CD4-positive, alpha-beta T cell treated with Interleukin-15 for 1 hour (primary cell): ENCODE results near the gene MAGEB17.
"Not testable (repeated sequence)": the region's sequence is repeated elsewhere in the genome, so short reads cannot be mapped to it uniquely, and the experiment has no call there.

Experiments
- DNase-seq: peaks from one replicate; pipeline ENCODE4 v3.0.0-alpha.2; 2020

MAGEB17 gene

DNA sequence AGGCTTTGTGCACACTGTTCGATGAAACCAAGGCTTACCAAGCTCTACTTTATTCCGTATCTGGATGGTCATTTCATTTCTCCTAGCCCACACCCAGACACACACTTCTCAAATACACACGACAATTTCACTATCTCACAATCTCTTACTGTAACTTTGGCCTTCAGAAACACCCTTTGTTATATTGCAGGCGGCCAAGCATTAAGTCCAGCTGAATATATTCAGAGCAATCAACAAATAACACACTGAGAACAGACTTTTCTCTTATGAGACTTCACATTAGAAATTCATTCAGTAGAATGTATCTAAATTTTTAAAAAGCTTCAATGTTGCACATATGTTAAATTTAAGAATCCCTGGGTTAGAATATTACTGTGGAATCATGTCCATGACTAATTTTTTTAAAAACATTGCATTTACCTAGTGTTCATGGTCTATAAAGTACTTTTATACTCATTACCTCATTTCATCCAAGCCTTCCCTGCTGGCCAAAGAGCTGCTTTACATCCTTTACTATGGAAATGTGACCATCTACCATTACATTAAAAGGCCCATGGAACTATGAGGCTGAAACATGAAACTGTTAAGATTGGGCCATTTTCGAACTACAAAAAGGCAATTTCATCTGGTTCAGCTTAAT is 10.5 kb upstream of the MAGEB17 start:
- no peak for DNase-seq

DNA sequence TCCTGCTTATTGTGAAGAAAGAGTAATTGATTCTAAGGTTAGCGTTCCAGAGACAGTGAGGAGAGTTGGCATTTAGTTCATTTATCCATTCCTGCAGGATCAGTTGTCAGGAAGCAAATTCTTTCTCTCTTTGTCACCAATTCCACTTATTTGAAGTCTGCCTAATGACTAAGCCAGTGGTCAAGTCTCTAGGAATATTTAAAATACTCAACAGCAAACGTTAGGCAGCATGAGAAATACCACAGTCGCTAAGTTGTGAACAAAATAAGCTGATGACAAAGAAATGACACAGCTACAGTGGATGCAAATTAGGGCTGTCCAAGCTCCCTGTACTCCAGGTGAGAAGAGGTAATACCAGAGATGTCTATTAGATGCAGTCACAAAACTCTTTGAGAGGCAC is 6.6 kb upstream of the MAGEB17 start:
- DNase-seq, result no peak

DNA sequence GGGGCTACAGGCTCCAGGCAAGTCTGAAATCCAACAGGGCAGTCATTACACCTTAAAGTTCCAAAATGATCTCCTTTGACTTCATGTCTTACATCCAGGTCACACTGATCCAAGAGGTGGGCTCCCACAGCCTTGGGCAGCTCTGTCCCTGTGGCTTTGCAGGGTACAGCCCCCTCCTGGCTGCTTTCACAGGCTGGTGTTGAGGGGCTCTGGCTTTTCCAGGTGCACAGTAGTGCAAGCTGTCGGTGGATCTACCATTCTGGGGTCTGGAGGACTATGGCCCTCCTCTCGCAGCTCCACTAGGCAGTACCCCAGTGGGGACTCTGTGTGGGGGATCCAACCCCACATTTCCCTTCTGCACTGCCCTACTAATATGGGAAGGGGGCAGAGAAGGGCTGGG is 6.1 kb upstream of the MAGEB17 start:
- not testable (repeated sequence) for DNase-seq

DNA sequence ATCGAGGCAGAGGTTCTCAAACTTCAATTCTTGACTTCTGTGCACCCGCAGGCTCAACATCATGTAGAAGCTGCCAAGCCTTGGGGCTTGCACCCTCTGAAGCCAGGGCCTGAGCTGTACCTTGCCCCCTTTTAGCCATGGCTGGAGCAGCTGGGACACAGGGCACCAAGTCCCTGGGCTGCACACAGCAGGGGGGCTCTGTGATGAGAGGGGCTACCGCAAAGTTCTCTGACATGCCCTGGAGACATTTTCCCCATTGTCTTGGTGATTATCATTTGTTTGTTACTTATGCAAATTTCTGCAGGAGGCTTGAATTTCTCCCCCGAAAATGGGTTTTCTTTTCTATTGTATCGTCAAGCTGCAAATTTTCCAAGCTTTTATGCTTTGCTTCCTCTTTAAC is 4.9 kb upstream of the MAGEB17 start:
- DNase-seq, result no peak

DNA sequence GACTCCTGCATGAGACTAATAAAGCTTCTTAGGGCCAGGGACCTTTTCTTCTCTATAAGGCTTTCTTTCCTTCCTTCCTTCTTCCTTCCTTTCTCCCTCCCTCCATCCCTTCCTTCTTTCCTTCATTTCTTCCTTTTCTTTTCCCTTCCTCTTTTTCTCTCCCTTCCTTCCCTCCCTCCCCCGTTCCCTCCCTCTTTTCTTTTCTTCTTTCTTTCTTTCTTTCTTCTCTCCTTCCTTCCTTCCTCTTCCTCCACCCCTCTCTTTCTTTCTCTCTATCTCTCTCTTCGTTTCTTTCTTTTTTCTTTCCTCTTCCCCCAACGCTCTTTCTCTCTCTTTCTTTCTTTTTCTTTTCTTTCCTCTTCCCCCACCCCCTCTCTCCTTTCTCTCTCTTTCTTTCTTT is 2.5 kb upstream of the MAGEB17 start:
- DNase-seq, result no peak

DNA sequence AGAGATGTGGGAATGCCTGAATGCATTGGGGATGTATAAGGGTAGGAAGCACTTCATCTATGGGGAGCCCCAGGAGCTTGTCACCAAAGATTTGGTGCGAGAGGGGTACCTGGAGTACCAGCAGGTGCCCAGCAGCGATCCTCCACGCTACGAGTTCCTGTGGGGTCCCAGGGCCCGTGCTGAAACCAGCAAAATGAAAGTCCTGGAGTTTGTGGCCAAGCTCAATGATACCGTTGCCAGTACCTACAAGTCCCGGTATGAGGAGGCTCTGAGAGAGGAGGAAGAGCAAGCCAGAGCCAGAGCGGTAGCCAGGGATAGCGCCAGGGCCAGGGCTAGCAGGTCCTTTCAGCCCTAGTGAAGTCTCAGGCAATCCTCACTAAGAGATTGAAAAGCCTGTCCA is 3.8 kb downstream of the MAGEB17 start:
- no peak for DNase-seq

DNA sequence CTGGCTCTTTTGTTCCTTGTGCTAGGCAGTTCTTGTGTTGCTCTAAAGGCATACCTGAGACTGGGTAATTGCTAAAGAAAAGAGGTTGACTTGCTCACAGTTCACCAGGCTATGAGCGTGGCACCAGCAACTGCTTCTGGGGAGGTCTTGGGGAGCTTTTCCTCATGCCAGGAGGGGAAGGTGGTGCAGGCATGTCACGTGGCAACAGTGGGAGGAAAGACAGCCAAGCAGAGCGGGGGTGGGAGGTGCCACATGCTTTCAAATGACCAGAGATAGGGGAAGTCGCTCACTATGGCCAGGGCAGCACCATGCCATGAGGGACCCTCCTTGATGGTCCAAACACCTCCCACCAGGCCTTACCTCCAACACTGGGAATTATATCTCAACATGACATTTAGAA is 4.7 kb downstream of the MAGEB17 start:
- no peak for DNase-seq

DNA sequence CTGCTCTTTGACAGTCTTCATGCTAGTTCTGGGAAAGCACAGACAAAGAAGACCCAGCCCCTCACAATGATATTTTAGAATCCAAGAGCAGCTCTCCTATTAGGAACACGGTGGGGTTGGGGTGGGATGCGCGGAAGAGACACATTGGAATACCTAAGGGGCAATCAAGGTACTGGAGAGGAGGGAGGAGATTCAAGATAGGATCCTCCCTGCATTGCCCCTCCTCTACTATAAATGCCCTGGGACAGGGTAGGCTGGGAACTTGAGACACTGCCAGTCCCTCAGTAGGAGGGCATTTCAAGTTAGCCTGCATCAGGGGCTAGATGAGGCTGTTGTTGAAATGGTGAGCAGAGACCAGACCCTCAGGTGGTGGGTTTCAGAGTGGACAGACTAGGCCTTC is 5.1 kb downstream of the MAGEB17 start:
- no peak for DNase-seq

DNA sequence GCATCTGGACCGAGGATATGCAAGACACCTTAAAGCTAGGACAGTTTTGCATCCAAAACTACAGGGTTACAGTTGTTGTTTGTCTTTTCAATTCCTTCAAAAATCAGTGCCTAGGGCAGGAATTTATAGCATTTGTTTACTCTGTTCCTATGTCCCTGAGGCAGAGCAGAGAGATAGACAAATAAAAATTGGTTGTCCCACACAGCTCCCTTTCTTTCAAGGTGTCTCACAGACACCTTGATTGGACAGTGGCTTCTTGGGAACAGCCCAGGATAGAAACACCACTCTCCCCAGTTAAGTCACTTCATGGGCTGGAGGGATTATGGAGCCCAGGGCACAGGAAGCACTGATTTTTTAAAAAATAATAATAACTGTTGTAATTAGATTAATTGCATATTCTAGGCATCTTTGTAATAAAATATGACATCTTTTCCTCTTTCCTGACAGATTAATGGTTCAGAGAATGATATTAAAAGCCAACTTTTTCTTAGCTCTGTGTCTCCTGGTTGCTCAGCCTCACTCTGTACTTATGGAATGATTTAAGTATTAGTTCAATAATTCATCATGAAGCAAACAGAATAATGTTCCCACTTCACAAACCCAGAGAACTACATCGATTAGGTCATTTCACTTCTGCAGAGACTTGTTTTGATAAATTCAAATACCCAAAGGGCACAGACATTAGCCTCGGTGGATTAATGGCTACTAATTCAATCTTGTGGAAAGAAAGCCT is 8.2 kb downstream of the MAGEB17 start:
- DNase-seq, result no peak

DNA sequence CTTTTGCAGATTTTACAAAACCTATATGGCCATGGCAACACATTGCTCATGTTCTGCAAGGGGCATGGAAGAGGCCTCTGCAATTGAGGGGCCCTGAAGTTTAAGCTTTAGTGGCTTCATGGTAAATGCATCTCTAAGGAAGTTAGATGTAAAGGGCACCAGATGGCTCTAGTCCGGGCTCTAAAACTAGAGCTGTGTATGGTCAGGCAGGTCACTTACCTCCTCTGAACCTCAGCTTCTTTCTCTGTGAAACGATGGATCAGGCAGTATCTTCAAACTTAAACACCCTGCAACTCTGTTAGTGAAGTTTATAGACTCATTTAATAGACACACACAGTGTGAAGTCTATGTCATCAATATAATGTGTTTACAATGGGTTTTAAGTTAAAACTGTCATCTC is 10.0 kb downstream of the MAGEB17 start:
- DNase-seq, result no peak

DNA sequence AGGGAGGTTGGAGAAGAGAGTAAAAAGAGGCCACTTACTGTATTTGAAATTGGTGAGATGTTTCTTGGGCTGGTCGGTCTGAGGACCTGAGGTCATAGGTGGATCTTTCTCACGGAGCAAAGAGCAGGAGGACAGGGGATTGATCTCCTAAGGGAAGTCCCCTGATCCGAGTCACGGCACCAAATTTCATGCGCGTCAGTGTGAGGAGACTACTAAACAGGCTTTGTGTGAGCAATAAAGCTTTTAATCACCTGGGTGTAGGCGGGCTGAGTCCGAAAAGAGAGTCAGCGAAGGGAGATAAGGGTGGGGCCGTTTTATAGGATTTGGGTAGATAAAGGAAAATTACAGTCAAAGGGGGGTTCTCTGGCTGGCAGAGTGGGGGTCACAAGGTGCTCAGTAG is 16.6 kb downstream of the MAGEB17 start:
- DNase-seq, result not testable (repeated sequence)

DNA sequence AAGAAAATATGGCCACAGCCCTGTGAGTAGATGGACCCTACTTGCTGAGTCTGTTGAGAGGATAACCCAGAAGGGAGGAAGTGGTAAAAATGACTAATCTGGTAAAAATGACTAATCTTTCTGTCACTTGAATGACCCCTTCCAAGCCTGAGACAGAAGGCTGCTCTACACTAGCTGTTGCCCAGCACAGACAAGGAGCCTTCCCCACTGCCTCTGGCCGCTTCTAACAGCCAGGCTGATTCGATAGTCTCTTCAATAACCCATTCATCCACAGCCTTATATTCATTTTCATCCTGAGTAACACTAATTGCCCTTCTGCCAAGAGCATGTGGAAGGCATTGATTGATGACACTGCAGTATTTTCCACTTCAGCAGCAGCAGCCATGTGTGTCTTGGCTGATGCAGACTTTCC is 18.4 kb downstream of the MAGEB17 start:
- DNase-seq, result no peak

DNA sequence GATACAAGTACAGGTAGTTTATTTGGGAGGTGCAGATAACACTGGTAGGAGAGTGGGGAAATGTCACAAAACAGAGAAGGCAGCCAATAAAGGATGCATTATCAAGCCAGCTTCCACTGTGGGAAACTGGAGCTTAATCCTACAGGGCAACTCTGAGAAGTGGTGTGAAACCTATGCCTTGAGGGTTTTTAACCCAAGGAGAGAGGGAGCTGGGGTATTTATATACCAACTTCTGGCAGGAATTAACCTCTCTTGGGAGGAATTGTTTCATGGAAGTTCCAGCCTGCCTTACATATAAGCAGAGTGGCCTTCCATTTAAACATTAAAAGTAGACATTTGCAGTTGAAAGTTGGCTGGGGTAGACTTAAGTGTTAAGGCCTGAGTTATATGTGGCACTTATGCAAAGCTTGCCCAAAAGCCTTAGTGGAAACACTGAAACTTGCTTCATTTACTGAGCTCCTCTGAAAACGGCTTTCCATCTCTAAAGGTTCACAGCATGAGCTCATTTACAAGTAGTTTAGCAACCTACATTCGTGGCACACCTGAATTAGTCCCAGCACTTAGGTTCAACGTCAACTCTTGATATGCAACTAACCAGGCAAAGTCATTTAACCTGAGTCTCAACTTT is 19.2 kb downstream of the MAGEB17 start:
- no peak for DNase-seq

DNA sequence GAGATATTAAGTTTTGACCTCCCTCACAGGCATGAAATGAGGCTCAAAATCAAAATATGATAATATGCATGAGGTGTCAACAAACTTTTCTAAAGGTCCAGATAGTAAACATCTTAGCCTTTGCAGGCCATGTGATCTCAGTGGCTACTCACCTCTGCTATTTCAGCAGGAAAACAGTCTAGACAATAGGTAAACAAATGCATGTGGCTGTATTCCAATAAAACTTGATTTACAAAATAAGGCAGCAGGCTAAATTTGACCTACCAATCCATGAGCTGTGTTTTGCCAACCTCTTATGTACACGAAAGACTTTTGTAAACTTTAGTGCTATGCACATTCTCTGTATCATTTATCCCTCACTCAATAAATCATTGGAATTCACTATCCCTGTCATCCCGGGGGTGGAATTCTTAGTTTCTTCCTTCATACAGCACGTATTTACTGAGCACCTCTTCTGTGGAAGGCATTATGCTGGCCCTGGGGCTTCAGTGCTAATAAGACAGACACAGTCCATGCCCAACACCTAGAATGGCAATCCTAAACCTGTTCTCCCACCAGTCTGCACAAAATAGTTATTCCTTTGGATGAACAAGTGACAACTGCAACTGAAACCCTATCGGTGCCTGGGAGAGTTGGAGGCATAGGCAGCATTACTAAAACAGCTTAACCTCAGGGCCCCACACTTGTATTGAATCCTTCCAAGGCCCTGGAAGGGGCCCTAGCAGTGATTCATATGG is 19.9 kb downstream of the MAGEB17 start:
- no peak for DNase-seq

DNA sequence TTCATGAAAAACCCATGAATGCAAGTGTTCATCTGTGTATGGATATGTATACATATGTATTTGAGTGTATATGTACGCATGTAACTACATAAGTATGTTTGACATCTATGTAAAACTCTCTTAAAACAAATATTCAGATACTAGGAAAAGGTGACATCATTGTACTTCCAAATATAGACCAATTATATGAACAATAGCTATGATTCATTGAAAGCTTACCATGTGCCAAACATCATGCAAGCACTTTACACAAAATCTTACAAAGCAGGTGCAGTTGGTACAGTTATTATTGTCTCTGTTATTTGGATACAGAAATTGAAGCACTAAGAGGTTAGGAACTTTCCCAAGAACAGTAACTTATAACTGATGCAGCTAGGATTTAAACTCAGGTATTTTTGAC is 21.4 kb downstream of the MAGEB17 start:
- no peak for DNase-seq

DNA sequence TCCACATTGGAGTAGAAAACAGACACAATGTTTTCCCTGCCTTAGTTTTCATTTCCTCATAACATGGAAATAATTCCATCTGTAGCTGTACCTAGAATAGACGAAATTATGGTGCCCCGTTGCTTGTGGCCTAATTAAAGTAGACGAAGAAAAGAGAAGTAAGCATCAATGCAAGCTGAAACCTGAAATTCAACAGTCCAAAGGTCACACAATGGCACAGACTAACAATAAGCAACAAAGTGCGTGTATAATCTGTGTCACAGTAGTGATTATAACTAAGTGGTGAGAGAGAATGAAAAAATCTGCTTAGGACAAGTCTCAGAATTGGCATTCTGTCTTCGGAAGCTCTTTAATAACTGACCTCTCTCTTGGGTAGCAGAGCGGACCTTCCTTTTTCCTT is 24.3 kb downstream of the MAGEB17 start:
- no peak for DNase-seq

DNA sequence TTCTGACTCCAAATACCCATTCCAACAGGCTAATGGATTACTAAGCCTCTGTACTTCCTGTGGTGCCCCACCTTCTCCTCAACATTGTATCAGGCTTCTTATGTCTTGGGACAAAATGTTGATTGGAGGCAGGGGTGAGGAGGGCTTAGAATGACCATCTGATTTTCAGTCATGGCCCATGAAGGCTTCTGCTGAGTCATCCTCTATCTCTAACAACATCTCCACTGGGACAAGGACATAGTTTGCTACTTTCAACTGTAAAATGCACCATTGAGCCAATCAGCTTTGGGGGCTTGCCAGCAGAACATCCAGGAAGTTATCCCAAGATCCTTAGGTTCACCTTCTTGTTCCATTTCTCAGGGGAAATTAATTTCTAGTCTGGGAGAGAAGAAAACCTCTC is 29.5 kb downstream of the MAGEB17 start:
- DNase-seq, result no peak

DNA sequence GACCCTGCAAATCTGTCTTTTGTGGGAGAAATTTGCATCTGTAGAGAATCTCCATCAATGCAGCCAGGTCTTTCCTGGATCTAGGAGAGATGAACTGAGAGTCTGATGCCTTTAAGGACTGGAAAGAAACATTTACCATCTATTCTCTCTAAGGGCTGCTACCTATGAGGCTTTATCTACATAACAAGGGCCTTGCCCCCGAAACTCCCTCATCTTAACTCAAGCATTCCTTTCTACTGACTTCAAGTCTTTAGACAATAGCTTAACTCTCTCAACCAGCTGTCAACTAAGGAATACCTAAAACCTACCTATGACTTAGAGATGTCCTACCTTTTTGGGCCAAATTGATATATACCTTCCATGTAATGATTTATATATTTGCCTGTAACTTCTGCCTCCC is 32.1 kb downstream of the MAGEB17 start:
- no peak for DNase-seq

DNA sequence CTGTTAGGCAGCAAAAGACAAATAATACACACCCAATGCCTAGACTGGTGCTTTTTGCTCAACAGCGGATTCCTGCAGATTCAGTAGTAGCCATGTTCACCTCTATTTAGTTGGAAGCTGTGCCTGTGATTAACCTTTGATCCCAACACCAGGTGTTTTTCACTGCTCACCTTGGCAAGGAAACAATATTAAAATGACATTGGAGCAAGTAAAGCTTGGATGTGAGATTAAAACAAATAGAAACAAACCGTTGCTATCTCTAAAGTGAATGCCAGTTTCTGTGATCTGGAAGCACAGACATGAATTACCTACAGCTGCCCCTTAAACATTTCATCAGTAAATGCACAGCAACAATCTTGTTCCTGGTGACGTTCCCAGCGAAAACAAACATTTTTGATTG is 35.7 kb downstream of the MAGEB17 start:
- no peak for DNase-seq

DNA sequence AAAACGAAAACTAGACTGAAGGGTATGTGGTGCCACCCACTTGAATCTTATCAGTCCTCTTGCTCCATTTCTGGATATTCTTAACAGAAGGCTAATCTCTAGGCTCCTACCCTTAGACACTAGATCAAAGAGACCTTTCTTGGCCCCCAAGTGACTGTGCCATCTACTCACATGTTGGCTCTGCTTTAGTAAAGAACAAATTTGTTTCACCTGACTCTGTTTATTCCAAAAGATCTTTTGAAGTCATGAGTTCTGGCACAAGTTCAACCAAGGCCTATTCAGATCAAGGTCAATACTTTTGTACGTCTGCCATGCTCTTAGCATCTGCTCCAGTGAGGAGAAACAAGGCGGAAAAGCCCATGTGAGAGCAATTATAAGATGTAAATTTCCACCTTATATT is 37.3 kb downstream of the MAGEB17 start:
- DNase-seq, result no peak

DNA sequence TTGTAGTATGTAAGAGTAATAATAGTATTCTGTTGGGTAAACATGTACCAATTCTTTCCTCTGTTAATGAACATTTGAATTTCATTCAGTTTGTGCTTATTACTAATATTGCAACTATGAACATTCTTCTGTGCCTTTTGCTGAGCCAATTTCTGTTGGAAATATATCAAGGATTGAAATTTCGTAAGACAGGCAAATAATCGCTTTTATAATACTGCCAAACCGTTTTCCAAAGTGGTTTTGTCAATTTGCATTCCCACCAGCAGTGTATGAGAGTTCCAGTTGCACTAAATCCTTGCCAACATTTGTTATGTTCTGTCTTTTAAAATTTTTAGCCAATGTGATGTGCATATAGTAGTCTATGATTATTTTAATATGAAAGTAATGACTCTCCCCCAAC is 38.6 kb downstream of the MAGEB17 start:
- DNase-seq, result no peak

DNA sequence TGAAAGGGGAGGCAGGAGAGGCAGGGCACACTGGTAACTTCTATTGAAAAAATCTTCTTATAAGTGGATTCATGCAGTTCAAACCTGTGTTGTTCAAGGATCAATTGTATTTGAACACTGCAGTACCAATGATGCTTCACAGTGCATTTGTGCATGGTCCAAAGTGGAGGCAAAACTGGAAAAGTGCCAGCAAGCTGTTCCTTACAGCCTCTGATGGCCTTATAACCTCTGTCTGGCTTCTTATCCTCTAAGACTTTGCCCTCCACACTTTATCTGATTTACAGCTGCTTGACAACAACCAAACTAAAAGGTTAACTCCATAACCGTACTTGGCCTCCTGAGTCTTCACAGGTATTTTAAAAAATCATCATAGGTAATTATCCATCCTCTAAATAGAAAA is 40.4 kb downstream of the MAGEB17 start:
- DNase-seq, result no peak

DNA sequence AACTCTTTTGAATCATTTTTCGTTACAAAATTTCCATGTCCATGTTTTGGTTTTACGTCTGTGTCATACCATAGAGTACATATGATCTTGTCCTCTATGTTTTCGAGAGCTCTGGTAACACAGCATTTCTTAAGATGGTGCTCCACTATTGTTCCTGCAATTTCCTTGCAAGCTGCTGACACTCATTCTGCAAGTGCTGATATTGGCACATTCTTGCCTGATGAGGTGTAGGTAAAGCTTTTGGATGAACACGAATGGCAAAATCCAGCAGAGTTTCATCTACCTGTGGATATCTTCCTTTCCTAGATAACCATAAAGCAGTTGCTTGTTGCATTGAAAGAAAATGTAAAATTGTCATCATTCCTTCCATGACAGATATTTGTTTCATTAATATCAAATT is 41.3 kb downstream of the MAGEB17 start:
- no peak for DNase-seq

DNA sequence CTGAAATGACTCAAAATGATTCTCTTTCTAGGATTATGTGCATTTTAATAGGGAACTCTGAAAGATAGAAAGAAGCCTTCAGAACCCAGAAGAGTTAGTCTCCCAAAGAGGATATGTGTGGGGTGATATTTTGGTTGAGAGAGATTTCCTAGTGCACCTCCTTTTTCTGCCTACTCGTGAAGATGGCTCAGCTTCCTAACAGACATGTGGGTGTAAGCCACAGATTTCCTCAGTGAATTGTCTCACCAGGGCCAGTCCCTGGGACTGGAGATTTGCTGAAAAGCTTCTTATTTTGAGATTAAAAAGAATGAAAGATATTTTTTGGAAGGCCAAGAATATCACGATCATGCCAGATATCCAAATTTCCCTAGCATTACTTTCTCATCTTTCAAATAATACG is 42.8 kb downstream of the MAGEB17 start:
- no peak for DNase-seq
